Spinal cord (tissue), 10 donors: ENCODE results near the gene USB1. TPM values are rescaled to one million over a fixed set of nuclear protein-coding genes. Genes with fewer than 3 reads are reported as not detected.
"Not testable (repeated sequence)": the region's sequence is repeated elsewhere in the genome, so short reads cannot be mapped to it uniquely, and the experiment has no call there.

Source experiments
- DNase-seq, 6 donors: peaks; one replicate each; pipeline versions ENCODE4 v3.0.0 to v3.0.0-alpha.2; 2013 to 2015; ENCODE audit warnings: low spot score in 6 of 6, low read depth in 4 of 6
- H3K27ac ChIP-seq: one replicate; pipeline ENCODE4 v1.5.1; 2013; ENCODE audit warnings: low read depth, low read length, control low read depth
- H3K27me3 ChIP-seq: one replicate; pipeline ENCODE4 v1.6.1; 2013; ENCODE audit warnings: low read length; ENCODE audit not compliant: control insufficient read depth, insufficient read depth
- H3K36me3 ChIP-seq: one replicate; pipeline ENCODE4 v1.6.1; 2013; ENCODE audit warnings: low read length; ENCODE audit not compliant: control insufficient read depth, insufficient read depth
- H3K4me1 ChIP-seq: one replicate; pipeline ENCODE4 v1.6.1; 2013; ENCODE audit warnings: low read length; ENCODE audit not compliant: control insufficient read depth, insufficient read depth
- H3K4me3 ChIP-seq: one replicate; pipeline ENCODE4 v1.5.1; 2013; ENCODE audit warnings: low read depth, low read length, control low read depth
- H3K9me3 ChIP-seq: one replicate; pipeline ENCODE4 v1.6.1; 2013; ENCODE audit warnings: low read length; ENCODE audit not compliant: control insufficient read depth, insufficient read depth
- WGBS: methylation state at CpG from one replicate; pipeline ENCODE4 v1.1.5; 2013; ENCODE audit warnings: missing lambda C conversion rate; ENCODE audit not compliant: insufficient coverage; 5-methylcytosine and 5-hydroxymethylcytosine counted together
- polyA plus RNA-seq, 2 donors: library from polyadenylated mRNA; unstranded; fragments of 120-200 nt; gene quantifications; one replicate each; pipeline ENCODE4 v1.2.1, GENCODE V29; 2013; ENCODE audit not compliant: insufficient read length in 2 of 2
- total RNA-seq, 2 donors: library from RNA; depleted of rRNA in 1 of 2; stranded (reverse); fragments of 120-200 nt in 1 of 2; fragments of >200 nt in 1 of 2; gene quantifications; one replicate each; pipeline versions ENCODE4 v1.2.3 to v1.2.4, GENCODE V29; 2013 to 2014
- donor health status: healthy.

Gene USB1
- total and polyA plus RNA-seq, 4 donors: 9.6 to 51.7 (median 33.1) TPM

- Histone ChIP-seq H3K4me1 (peaks cover 6% of the 10 kb centered on the region), H3K4me3 (no peak overlapping the region), H3K27ac (no peak overlapping the region), H3K36me3 (no peaks in the 10 kb centered on the region), H3K9me3 (no peaks in the 10 kb centered on the region), H3K27me3 (no peaks in the 10 kb centered on the region)
- no peak for DNase-seq
Measured at GRCh38 chr16:57967916-57968315, 33.3 kb upstream of the USB1 start.

GRCh38 chr16:57969451-57970123 lies 31.6 kb upstream of the USB1 start:
- Histone ChIP-seq H3K36me3 (no peaks in the 10 kb centered on the region), H3K4me1 (peaks cover 6% of the 10 kb centered on the region), H3K27ac (no peak overlapping the region), H3K9me3 (no peaks in the 10 kb centered on the region), H3K4me3 (no peak overlapping the region), H3K27me3 (no peaks in the 10 kb centered on the region)
- 86% methylated on average over 5 of the region's 10 CpGs for WGBS
- no peak for DNase-seq

GRCh38 chr16:57970319-57970718 lies 30.9 kb upstream of the USB1 start:
- Histone ChIP-seq H3K27ac (no peak overlapping the region), H3K36me3 (no peaks in the 10 kb centered on the region), H3K4me1 (peaks cover 6% of the 10 kb centered on the region), H3K9me3 (no peaks in the 10 kb centered on the region), H3K27me3 (no peaks in the 10 kb centered on the region), H3K4me3 (no peak overlapping the region)
- WGBS: 83% methylated on average over 11 of the region's 13 CpGs
- no peak for DNase-seq

GRCh38 chr16:57970970-57971369 lies 30.2 kb upstream of the USB1 start, which contains the start of gene CNGB1:
CNGB1 (minus strand) TSS chr16:57971128; CDS start chr16:57967286, 3,842 bp downstream.
- H3K36me3 ChIP-seq: no peaks in the 10 kb centered on the region
- no peak within 1 kb of the TSS for H3K4me3 ChIP-seq
- 72% methylated on average over 5 of the region's 6 CpGs for WGBS
- H3K27me3 ChIP-seq: no peaks in the 10 kb centered on the region
- H3K9me3 ChIP-seq: no peaks in the 10 kb centered on the region
- no peak within 1 kb of the TSS for H3K27ac ChIP-seq
- peaks cover 10% of the 10 kb centered on the region for H3K4me1 ChIP-seq
- DNase-seq: peak in 2 of 6 donors; percentile 18 to 30

- Histone ChIP-seq H3K27me3 (no peaks in the 10 kb centered on the region), H3K4me3 (no peak overlapping the region), H3K4me1 (peaks cover 17% of the 10 kb centered on the region), H3K27ac (no peak overlapping the region), H3K36me3 (no peaks in the 10 kb centered on the region), H3K9me3 (no peaks in the 10 kb centered on the region)
- no peak for DNase-seq
- WGBS: 75% methylated on average over 1 of the region's 1 CpG
Measured at GRCh38 chr16:57971848-57972247, 29.4 kb upstream of the USB1 start.

- 63% methylated on average over 4 of the region's 4 CpGs for WGBS
- H3K36me3 ChIP-seq: no peaks in the 10 kb centered on the region
- no peak overlapping the region for H3K27ac ChIP-seq
- no peaks in the 10 kb centered on the region for H3K27me3 ChIP-seq
- H3K4me1 ChIP-seq: peaks cover 17% of the 10 kb centered on the region
- DNase-seq: no peak
- no peaks in the 10 kb centered on the region for H3K9me3 ChIP-seq
- H3K4me3 ChIP-seq: no peak overlapping the region
Measured at GRCh38 chr16:57972306-57972705, 28.9 kb upstream of the USB1 start.

GRCh38 chr16:57976331-57976796 lies 24.8 kb upstream of the USB1 start:
- Histone ChIP-seq H3K4me1 (peaks cover 11% of the 10 kb centered on the region), H3K36me3 (no peaks in the 10 kb centered on the region), H3K27ac (no peak overlapping the region), H3K4me3 (no peak overlapping the region), H3K27me3 (no peaks in the 10 kb centered on the region), H3K9me3 (no peaks in the 10 kb centered on the region)
- DNase-seq: peak in 2 of 6 donors; percentile 47 to 62
- 39% methylated on average over 2 of the region's 2 CpGs for WGBS

- Histone ChIP-seq H3K36me3 (no peaks in the 10 kb centered on the region), H3K27me3 (no peaks in the 10 kb centered on the region), H3K27ac (no peak overlapping the region), H3K4me3 (no peak overlapping the region), H3K9me3 (no peaks in the 10 kb centered on the region), H3K4me1 (peaks cover 11% of the 10 kb centered on the region)
- WGBS: 87% methylated on average over 11 of the region's 12 CpGs
- DNase-seq: no peak
Measured at GRCh38 chr16:57977418-57978069, 23.7 kb upstream of the USB1 start.

GRCh38 chr16:57978070-57978465 lies 23.1 kb upstream of the USB1 start:
- H3K36me3 ChIP-seq, H3K27ac ChIP-seq, H3K4me3 ChIP-seq, H3K9me3 ChIP-seq, DNase-seq, H3K27me3 ChIP-seq: not testable (repeated sequence)
- WGBS: 89% methylated on average over 2 of the region's 2 CpGs
- H3K4me1 ChIP-seq: peaks cover 11% of the 10 kb centered on the region
